ENCODE measurements around the gene LGMN.

The LGMN gene

GRCh38 chr14:92740440-92740839, 8.0 kb downstream of the LGMN start:
- no peak overlapping the region for H3K27ac ChIP-seq
- TF ChIP-seq CTCF (conservative IDR thresholded peaks at IDR 0.05), result no peak

- no peak for TF ChIP-seq CTCF (conservative IDR thresholded peaks at IDR 0.05)
- H3K27ac ChIP-seq, result no peak overlapping the region
These were observed 10.7 kb downstream of the LGMN start for GRCh38 chr14:92737619-92738188.

- TF ChIP-seq CTCF (conservative IDR thresholded peaks at IDR 0.05), result no peak
- no peak overlapping the region for H3K27ac ChIP-seq
These were observed 11.2 kb downstream of the LGMN start for GRCh38 chr14:92737206-92737605.

- TF ChIP-seq CTCF (conservative IDR thresholded peaks at IDR 0.05), result no peak
- no peak overlapping the region for H3K27ac ChIP-seq
These were observed 13.1 kb downstream of the LGMN start for GRCh38 chr14:92735344-92735743.

- TF ChIP-seq CTCF (conservative IDR thresholded peaks at IDR 0.05), result no peak
- no peak overlapping the region for H3K27ac ChIP-seq
These were observed 13.8 kb downstream of the LGMN start for GRCh38 chr14:92734618-92735017.

GRCh38 chr14:92733007-92733406, 15.4 kb downstream of the LGMN start:
- no peak for TF ChIP-seq CTCF (conservative IDR thresholded peaks at IDR 0.05)
- H3K27ac ChIP-seq, result no peak overlapping the region

GRCh38 chr14:92731622-92732115, 16.8 kb downstream of the LGMN start:
- TF ChIP-seq CTCF (conservative IDR thresholded peaks at IDR 0.05), result no peak
- H3K27ac ChIP-seq, result no peak overlapping the region
